C4-2B (cell line): ENCODE measurements around the gene ILDR1.

Source experiments
- H3K27ac ChIP-seq: fragments of 450-650 bp; 2 replicates; pipeline ENCODE4 v1.5.1; 2017
- CTCF ChIP-seq: fragments of 450-650 bp; conservative IDR thresholded peaks from 2 replicates; pipeline ENCODE4 v1.5.1; 2017; ENCODE audit warnings: mild to moderate bottlenecking
- ZFX ChIP-seq: fragments of 450-650 bp; IDR thresholded peaks from 2 replicates; pipeline ENCODE4 v1.6.1; 2017

The ILDR1 gene

GRCh38 chr3:122032531-122032930 lies 10.5 kb upstream of the ILDR1 start:
- TF ChIP-seq ZFX (no peak), CTCF (no peak)
- H3K27ac ChIP-seq: no peak overlapping the region

DNA sequence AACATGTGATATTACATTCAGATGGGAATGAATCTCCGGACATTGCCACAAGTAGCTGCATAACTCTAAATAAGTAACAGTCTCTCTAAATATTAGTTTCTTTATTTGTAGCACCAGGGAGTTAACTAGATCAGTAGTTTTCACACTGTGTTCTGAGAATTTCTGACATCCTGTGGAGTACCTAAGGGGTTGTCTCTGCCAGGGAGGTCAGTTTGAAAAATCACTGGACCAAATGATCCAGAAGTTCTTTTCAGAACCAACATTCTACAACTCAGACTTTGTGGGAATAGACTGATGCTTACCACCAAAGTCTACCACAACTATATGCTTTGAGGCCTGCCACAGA lies 9.0 kb upstream of the ILDR1 start:
- no peak for TF ChIP-seq CTCF
- TF ChIP-seq ZFX: no peak
- H3K27ac ChIP-seq: no peak overlapping the region

DNA sequence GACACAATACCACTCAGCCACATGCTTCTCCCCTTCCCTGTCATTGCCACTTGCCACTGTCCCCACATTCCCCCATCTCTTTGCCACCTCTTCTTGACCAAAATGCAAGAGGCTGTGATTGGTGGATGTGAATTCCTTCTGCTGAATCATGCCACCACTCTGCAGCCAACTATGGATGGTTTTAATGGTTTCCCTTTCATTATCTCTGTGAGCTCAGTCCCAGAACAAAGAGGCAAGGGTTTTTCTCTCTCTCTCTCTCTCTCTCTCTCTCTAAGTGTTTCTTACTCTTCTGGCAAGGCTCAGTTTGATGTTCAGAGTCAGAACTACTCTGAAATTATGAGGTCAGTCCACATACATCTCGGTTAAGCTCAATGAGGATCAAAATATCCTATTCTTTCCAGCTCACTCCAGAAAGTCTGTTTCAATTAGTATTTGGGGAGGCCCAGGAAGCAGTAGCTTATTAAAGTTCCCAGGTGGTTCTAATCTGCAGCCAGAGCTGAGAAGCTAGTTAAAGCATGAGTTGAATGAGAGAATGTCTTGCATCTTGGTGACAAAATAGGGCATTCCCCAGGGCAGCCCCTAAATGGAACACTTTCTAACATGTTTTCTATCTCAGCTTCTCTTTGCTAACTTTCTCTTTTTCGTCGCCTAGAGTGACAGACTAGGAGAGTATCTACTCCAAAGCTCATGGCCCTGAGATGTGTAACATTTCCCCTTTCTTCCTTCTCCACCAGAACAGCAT lies 8.5 kb upstream of the ILDR1 start:
- H3K27ac ChIP-seq: no peak overlapping the region; the same call in 1 of the 2 replicates
- TF ChIP-seq CTCF: no peak
- TF ChIP-seq ZFX: no peak

- no peak overlapping the region for H3K27ac ChIP-seq
- TF ChIP-seq ZFX (no peak), CTCF (no peak)
Measured at GRCh38 chr3:122025296-122025695, 3.2 kb upstream of the ILDR1 start.

DNA sequence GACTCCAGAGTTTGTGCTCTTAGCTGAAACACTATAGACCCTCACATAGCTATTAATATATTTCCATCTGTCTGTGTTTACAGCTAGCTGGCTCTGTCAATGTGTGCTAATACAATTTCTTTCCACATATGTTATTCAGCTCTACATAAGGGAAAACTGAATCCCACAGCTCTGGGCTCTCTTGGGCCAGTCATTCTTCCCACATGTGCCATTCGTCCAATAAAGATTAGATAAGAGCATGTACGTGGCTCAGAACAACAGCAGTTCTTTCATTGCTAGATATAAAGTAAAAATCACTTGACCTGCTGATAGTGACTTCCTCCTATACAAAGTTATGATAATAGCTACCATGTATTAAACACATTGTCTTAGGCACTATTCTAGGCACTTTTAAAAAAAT lies 2.8 kb upstream of the ILDR1 start:
- H3K27ac ChIP-seq: no peak overlapping the region
- TF ChIP-seq ZFX (no peak), CTCF (no peak)

- no peak overlapping the region for H3K27ac ChIP-seq
- no peak for TF ChIP-seq ZFX
- TF ChIP-seq CTCF: no peak
Measured at GRCh38 chr3:122023335-122023910, 1.4 kb upstream of the ILDR1 start.

GRCh38 chr3:122021037-122021436 lies 1.0 kb downstream of the ILDR1 start:
- no peak for TF ChIP-seq CTCF
- TF ChIP-seq ZFX: no peak
- no peak overlapping the region for H3K27ac ChIP-seq
